SIG-M5 treated with dmso at 0.1 percent for 504 hours (cell line): Measurements from ENCODE around the gene GNG12.
"Not testable (repeated sequence)": the region's sequence is repeated elsewhere in the genome, so short reads cannot be mapped to it uniquely, and the experiment has no call there.

Experiments used
- DNase-seq: peaks from one replicate; lab custom pipeline; 2025; ENCODE audit not compliant: unreplicated experiment; lab: John Stamatoyannopoulos, UW

GNG12 gene

DNA sequence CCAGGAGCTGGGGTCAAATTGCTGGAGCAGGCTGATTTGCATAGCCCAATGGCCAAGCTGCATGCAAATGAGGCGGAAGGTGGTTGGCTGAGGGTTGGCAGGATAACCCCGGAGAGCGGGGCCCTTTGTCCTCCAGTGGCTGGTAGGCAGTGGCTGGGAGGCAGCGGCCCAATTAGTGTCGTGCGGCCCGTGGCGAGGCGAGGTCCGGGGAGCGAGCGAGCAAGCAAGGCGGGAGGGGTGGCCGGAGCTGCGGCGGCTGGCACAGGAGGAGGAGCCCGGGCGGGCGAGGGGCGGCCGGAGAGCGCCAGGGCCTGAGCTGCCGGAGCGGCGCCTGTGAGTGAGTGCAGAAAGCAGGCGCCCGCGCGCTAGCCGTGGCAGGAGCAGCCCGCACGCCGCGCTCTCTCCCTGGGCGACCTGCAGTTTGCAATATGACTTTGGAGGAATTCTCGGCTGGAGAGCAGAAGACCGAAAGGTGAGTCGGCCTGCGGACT, 148.2 kb downstream of the GNG12 start, which contains the start of gene GADD45A:
Gene GADD45A (plus strand): TSS at position 135 of the 491 bp plus-strand sequence. CDS start 294 bp downstream, at position 429.
- DNase-seq: peak; percentile 96

DNA sequence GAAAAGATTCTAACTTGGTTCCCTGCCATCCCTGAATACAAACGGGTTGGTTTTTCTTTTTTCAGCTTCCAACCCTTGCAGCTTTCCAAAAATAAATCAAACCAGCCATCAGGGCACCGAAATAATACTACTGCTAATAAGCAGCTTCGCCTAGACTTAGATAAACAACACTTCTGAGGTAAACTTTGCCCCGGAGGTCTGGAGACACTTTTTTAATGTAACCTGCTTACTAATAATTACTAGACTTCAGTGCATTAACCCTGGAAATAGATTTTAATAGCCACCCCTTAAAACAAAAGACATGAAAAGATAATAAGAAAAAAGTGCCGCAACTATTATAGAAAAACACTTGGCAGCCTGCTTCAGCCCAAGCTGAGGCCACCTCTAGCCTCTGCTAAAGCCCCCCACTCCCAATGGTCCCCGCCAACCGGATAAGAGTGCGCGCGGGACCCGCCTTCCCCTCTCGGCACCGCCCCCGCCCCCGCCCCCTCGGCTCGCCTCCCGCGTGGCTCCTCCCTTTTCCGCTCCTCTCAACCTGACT, 148.7 kb downstream of the GNG12 start:
- DNase-seq: no peak

DNA sequence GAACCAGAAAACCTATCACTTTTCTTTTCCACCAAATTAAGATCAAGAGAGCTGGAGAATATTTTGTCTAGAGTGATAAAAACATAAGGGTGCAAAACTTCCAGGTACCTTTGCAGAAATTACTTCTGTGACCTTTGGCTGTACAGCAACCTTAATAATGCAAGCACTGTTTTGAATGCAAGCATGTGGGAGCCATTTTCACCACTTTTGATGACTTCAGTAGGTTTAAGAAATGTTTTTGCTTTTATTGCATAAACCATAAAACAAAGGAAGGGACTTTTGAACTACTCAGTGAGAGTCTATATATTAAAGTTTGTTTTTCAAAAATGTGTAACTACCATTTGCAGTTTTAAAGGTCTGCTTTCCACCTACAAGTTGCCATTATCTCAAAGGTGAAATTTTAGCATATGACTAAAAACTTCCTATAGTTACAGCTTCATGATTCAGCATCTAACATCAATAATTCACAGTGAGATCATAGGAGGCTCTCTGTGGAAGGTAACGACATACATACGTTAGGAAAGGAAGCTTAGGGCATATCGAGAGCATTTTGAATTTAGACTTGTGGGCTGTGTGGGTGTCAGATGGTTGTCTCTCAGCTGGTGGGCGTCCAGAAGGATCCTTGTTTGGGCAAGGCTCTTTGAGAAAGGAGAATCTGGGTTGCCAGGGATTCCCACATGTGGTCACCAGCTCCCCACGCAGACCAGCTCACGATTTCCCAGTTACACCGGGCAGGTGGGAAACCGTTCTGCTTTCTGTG, 149.3 kb downstream of the GNG12 start:
- DNase-seq: no peak

DNA sequence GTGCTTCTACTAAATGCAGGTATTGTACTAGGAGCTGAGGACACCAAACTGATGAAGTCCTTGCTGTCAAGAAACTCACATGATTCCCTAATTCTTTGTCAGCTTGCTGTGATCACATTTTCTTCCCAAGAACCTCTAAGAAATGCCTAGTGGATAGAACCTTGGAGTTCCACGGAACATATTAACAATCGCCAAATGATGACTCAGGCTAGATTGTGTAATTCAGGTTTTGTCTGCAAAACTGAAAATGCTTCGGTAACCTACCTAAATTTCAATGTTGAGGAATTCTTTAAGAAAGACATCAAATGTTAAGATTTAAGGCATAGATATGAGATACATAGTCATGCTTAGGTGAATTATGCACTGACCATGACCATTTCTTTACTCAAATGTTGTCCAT, 150.0 kb downstream of the GNG12 start:
- DNase-seq: peak; percentile 5

DNA sequence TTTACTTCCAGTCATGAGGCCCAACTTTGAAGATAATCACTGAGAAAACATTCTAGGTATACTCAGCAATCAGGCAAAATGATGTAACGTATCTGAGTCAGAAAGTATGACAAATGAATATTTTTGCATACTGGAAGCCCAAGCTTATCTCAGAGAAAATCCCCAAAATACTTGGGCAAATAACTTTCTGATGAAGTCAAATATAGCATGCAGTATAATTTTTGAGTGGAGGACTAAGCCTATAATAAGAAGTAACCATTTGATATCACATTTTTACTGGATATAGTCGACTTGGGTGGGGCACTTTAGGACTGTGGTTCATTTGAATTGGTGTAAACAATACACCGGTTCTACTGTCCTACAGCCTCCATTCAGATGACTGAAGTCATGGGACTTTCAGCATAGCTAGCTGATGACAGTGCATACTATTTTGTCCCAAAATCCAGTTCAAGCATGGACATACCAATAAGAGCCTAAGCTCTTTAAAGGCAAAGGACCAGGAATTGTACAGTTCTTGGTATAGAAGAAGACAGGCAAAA, 150.5 kb downstream of the GNG12 start:
- no peak for DNase-seq

DNA sequence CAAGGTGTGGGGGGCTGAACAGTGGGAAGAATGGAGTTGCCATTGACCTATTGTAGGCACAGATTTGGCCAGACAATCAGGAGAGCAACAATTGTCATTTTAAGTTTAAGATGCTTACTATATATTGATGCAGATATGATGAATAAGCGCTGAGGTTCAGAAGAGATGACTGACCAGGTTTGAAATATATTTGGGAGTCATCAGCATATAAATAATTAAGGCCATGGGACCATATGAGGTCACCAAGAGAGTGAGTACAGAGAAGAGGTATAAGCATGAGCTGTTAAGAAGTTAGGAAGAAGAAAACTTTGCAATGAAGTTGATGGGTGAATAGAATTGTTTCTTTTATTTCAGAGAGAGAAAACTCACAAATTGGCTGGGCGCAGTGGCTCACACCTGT, 152.8 kb downstream of the GNG12 start:
- DNase-seq: no peak

DNA sequence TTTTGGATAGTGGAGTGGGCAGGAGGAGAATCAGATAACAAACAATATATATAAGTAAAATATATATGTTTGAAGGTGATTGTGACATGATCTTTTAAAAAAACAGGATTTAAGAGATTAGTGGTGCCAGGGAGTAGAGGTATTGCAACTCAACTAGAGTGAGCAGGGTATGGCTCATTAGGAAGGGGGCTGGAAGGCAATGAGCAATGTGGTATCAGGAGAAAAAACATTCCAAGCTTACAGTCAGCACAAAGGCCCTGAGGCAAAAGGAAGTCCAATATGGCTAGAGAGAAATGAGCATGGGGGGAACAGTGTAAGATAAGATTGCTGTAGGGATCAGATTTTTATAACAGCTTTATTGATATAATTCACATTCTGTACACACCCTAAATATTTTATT, 153.6 kb downstream of the GNG12 start:
- DNase-seq: no peak

DNA sequence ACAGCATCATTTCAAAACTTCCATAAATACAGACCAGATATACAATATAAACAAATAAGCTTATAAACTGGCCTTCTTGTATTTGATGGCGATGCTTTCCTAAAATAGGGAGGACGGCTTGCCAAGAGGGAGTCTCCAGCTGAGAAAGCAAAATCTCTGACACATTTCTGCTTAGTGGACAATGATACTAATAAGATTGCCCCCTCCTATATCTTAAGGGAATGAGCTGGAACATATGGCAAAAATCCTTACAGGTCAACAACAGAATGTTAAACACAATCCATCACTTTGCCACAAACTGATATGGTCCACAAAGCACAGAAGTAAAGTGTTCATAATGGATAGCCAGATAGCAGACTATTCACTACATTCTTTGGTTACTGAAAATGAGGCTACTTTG, 155.3 kb downstream of the GNG12 start:
- no peak for DNase-seq

DNA sequence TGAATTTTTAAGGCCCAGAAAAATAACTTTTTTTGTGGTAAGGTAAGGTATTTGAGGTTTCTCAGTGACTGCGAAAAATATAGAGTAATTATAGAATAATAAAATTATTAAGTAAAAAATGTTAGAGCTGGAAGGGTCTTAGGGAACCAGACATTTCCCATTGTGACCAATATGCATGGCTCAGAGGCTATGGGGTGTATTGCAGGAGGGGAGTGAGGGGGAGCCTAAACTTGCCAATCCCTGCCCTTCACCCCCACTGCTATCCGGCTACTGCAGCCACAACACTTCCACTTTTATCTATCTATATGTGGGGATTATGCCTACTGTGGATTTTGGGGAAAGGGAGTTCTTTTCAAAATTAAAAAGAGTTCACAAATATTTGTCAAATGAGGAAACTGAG, 155.9 kb downstream of the GNG12 start:
- DNase-seq: no peak

DNA sequence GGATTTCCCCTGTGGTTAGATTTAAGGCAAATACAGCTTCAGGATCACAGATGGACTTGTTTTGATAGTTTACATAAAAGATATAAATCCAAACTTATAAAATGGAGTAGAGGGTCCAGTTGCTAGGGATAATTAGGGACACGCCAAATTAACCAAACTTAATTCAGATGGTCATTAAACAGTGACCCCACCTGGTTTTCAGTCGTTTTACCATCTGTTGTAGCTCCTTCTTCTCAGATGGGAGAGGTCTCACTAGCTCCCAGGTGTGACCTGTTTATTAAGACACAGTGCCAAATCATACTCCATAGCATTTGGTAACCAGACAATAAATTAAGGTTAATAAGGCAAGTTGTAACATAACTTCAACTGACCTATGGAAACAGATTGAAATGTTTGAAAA, 156.3 kb downstream of the GNG12 start:
- DNase-seq: no peak

DNA sequence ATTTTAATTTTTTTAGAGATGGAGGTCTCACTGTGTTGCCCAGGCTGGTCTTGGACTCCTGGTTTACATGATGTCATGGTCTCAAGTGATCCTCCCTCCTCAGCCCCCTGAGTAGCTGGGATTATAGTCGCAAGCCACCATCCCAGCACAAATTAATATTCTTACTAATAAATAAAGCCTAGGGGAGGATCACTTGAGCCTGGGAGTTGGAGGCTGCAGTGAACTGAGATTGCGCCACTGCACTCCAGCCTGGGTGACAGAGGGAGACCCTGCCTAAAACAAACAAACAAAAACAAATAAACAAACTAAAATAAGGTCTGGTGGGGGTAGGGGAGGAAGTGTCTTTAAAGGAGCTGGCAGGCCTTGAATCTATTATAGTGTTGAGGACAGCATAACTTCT, 157.0 kb downstream of the GNG12 start:
- DNase-seq: no peak

DNA sequence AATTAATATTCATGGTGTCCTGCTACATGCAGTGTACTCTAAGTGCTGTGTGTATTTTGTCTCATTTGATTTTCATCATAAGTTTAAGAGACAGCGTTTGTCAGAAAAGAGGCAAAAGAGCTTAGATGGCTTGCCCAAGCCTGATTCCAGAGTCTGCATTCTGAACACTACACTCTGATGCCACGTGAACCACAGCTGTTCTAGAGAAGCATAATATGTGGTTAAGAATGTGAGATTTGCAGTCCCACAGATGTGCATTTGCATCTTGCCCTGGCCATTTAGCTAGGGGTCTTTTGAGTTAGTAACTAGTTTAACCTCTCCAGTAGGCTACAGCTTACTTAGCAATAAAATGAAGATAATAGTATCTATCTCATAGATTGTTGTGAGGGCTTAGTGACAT, 157.5 kb downstream of the GNG12 start:
- no peak for DNase-seq

DNA sequence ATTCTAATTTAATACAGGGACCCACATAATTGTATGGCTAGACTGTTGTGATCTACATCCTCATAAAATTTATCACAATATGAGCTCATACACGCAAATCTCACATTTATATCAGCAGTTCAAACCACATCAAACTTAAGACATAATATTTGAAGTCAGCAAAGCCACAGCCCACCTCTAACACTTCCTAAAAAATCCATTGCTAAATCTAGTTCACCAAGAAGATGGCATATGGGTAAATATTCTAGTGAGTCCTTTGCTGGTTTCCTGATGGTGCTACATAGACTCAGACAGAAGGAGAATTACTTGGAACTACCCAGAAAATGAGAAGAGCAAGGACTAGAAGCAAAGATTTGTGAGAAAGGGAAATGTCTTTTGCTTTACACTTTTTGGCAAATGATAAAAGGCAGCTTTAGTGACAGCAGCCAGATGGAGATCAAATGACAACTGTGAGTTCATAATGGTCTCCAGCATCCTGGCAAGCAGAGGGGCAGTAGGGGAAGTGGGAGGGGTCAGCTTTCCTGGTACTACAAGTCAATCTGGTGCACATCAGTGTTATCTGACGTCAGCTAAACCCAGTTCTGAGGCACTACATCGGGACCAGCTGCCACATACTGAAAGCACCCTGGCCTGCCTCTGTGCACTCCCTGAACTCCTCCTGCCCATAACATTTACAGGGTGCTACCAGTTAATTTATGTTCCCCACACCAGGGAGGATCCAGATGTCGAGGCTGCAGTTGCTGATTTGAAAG, 158.8 kb downstream of the GNG12 start:
- no peak for DNase-seq

DNA sequence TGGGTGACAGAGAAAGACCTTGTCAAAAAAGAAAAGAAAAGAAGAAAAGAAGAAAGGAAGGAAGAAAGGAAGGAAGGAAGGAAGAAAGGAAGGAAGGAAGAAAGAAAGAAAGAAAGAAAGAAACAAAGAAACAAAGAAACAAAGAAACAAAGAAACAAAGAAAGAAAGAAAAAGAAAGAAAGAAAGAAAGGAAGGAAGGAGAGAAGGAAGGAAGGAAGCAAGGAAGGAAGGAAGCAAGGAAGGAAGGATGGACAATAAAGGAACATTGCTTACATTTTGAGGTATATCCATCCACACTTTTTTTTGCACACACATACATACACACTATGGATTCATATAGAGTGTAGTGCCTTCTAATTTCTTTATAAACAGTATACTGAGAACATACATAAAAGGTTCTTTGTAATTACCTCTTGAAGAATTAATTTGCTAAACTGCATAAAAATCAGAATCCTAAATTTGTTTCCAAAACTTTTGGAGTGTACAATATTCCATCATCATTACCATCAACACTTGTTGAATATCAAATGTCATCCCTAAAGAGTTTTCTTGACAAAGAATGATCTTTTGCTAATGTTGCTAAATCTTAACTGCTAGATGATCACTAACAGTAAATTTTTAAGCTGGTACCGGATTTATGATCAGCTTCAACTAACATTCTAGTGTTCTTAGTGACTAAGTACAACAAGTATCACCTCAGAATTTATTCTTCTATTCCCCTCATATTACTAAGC, 159.6 kb downstream of the GNG12 start:
- DNase-seq: no peak

DNA sequence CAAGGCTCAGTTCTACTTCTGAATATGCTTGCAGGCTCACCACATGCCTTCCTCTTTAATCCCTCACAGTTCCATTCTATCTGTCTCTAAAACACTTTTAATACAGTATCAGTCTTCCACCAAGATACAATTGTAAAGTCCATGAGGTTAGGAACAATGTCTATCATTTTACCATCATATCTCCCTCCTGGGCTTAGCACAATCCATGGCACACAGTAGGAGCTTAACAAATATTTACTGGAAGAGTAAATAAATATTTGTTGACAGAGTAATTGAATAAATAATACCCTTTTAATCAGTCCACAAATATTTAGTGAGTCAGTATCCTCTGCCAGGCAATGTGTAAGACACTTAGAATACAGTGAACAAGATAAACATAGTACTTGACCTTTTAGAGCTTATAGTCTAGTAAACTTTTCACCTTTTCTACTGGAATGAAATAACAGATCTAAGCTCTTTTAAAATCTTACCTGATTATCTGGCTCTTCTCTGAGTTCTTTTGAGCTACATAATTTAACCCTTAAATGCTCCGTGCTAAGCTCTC, 160.9 kb downstream of the GNG12 start:
- DNase-seq: no peak

DNA sequence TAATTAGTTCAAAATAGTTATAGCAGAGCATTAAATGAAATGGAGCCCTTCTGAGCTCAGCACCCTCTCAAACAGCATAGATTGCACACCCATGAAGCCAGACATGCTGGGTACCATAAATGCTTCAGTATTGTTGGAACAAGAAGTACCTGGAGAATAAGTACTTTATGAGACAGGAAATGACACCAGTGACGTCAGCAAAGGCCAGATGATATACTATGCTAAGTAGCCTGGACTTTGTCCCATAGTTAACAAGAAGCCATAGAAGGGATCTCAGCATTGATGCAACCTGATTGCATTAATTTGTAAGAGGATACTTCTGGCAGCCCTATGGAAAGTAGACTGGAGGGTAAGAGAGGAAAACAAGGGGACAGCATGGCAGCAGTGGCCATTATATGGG, 164.6 kb downstream of the GNG12 start:
- DNase-seq: no peak

DNA sequence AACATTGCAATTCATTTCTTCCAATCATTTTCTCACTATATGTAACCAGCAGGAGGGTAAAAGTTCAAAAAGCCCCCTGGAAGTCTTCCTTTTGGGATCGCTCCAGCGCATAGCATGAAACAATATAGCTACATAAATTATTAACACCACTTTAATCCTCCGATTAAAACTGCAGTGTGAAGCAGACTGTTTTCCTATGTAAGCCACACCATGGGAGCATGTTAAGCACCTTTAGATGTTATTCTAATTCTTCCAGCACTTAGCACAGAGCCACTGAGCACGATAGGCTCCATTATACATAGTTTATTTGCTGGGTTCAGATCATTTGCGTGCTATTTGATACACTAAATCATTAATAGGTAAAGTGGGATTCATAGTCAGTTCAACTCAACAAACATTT, 166.6 kb downstream of the GNG12 start:
- DNase-seq: no peak

DNA sequence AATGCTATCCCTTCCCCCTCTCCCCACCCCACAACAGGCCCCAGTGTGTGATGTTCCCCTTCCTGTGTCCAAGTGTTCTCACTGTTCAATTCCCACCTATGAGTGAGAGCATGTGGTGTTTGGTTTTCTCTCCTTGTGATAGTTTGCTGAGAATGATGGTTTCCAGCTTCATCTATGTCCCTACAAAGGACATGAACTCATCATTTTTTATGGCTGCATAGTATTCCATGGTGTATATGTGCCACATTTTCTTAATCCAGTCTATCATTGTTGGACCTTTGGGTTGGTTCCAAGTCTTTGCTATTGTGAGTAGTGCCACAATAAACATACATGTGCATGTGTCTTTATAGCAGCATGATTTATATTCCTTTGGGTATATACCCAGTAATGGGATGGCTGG, 168.0 kb downstream of the GNG12 start:
- DNase-seq: not testable (repeated sequence)

DNA sequence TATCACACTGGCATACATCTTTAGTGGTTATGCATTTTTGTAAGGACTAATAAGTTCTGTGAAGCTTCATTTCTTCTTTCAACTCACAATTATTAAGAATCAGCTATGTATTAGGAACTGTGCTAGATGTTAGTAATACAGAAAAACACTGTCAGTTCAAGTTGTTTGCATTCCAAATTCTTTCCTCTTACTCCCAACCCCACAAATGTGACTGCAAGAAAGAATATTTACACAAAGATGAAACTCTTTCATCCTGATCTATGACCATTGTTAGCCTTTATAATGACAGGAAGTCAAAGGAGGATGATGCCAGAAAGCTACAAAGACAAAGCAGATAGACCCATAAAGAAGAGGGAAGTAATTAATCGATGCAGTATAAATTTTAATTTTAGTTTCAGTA, 169.2 kb downstream of the GNG12 start:
- no peak for DNase-seq

DNA sequence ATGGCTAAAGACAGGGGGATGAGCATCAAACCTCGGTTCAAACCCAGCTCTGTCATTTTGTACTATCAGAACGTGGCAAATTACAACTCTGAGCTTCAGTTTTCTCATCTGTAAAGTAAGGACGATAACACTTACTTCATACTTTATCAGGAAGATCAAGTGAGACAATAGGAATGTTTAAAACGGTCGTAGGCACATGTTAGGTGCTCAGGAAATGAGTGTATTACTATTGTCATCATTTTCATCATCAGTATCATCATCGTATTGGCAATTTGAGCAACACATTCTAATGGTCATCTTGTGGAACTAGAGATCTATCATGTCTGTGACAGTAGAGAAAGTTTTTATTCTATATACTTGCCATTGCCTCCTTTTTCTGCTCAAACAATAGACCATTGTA, 170.4 kb downstream of the GNG12 start:
- DNase-seq: no peak

DNA sequence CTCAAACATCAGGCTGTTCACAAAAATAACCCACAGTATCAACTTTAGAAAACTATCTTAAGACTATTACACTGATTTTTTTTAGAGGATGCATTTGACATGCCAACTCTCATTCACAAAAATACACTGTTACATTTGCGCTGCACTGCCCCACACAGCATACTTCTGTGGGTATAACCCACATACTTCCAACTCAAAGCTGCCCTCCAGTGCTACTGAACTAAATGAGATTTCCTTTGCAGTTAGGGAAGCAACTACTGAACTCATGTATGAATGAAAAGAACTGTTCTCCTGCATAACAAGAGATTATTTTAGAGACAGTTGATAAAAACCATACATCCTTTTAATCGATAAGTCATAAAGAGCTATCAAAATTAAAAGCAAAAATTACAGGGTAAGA, 174.0 kb downstream of the GNG12 start:
- DNase-seq: no peak
